ENCODE results near the gene HOOK2.

DNA sequence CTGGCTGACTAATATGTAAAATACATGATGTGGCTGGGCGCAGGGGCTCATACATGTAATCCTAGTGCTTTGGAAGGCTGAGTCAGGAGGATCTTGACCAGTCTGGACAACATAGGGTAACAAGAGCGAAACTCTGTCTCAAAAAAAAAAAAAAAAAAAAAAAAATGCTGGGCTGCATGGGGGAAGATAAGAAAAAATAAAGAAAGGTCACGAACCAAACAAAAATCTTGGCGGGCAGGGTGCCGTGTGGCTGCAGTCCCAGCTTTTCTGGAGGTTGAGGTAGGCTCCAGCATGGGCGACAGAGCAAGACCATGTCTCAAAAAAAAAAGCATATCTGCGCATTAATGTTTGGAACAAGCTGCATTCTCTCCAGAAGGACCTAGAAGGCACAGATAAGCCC, 39.7 kb upstream of the HOOK2 start:
- TF ChIP-seq, protein P1, sequence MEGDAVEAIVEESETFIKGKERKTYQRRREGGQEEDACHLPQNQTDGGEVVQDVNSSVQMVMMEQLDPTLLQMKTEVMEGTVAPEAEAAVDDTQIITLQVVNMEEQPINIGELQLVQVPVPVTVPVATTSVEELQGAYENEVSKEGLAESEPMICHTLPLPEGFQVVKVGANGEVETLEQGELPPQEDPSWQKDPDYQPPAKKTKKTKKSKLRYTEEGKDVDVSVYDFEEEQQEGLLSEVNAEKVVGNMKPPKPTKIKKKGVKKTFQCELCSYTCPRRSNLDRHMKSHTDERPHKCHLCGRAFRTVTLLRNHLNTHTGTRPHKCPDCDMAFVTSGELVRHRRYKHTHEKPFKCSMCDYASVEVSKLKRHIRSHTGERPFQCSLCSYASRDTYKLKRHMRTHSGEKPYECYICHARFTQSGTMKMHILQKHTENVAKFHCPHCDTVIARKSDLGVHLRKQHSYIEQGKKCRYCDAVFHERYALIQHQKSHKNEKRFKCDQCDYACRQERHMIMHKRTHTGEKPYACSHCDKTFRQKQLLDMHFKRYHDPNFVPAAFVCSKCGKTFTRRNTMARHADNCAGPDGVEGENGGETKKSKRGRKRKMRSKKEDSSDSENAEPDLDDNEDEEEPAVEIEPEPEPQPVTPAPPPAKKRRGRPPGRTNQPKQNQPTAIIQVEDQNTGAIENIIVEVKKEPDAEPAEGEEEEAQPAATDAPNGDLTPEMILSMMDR (IDR thresholded peaks at IDR 0.05): no peak
- TF ChIP-seq POLR2A (IDR thresholded peaks at IDR 0.05): no peak

All from lower leg skin (tissue), 3 donors.